GM21529 (cell line): ENCODE results near the gene F9.
"Not testable (repeated sequence)": the region's sequence is repeated elsewhere in the genome, so short reads cannot be mapped to it uniquely, and the experiment has no call there.

Experiments
- ATAC-seq: cut with Tn5 transposase; IDR thresholded peaks from one replicate; pipeline ENCODE4 v1.9.1; 2021; ENCODE audit not compliant: unreplicated experiment

The F9 gene

GRCh38 chrX:139530550-139530949 is at the start of gene F9:
TSS of gene F9 (plus strand) at chrX:139530739. CDS start at chrX:139530765, 26 bp downstream.
- no peak for ATAC-seq

GRCh38 chrX:139483699-139484098 is 46.8 kb upstream of the F9 start:
- no peak for ATAC-seq

- ATAC-seq = no peak
Measured at GRCh38 chrX:139484591-139484990, 45.9 kb upstream of the F9 start.

GRCh38 chrX:139495324-139495723 is 35.2 kb upstream of the F9 start:
- ATAC-seq = no peak

GRCh38 chrX:139506333-139506732 is 24.2 kb upstream of the F9 start:
- ATAC-seq = no peak

- no peak for ATAC-seq
Measured at GRCh38 chrX:139508099-139508498, 22.4 kb upstream of the F9 start.

GRCh38 chrX:139518475-139518874 is 12.1 kb upstream of the F9 start:
- no peak for ATAC-seq

- ATAC-seq = not testable (repeated sequence)
Measured at GRCh38 chrX:139528829-139529228, 1.7 kb upstream of the F9 start.

- ATAC-seq = no peak
Measured at GRCh38 chrX:139532834-139533233, 2.3 kb downstream of the F9 start.

- no peak for ATAC-seq
Measured at GRCh38 chrX:139533444-139533843, 2.9 kb downstream of the F9 start.

GRCh38 chrX:139538907-139539790 is 8.6 kb downstream of the F9 start:
- peak; percentile 72 for ATAC-seq

- no peak for ATAC-seq
Measured at GRCh38 chrX:139542652-139543051, 12.1 kb downstream of the F9 start.

GRCh38 chrX:139543920-139544319 is 13.4 kb downstream of the F9 start:
- no peak for ATAC-seq

- ATAC-seq = no peak
Measured at GRCh38 chrX:139544591-139544990, 14.1 kb downstream of the F9 start.

- peak; percentile 29 for ATAC-seq
Measured at GRCh38 chrX:139554376-139554775, 23.8 kb downstream of the F9 start.

- no peak for ATAC-seq
Measured at GRCh38 chrX:139554991-139555675, 24.6 kb downstream of the F9 start.

- ATAC-seq = peak; percentile 90
Measured at GRCh38 chrX:139559383-139560042, 29.0 kb downstream of the F9 start.

- ATAC-seq = no peak
Measured at GRCh38 chrX:139560221-139560620, 29.7 kb downstream of the F9 start.

GRCh38 chrX:139563251-139563650 is 32.7 kb downstream of the F9 start:
- no peak for ATAC-seq

- no peak for ATAC-seq
Measured at GRCh38 chrX:139566981-139567380, 36.4 kb downstream of the F9 start.

- no peak for ATAC-seq
Measured at GRCh38 chrX:139581068-139581467, 50.5 kb downstream of the F9 start.

- no peak for ATAC-seq
Measured at GRCh38 chrX:139585613-139586012, 55.1 kb downstream of the F9 start.
